LNCAP (cell line): ENCODE results near the gene VCL.

Experiments
- TF ChIP-seq, protein P1 (sequence below): fragments of 450-650 bp; IDR thresholded peaks from 2 replicates; pipeline ENCODE4 v1.5.1; 2017; ENCODE audit warnings: mild to moderate bottlenecking

Gene VCL

DNA sequence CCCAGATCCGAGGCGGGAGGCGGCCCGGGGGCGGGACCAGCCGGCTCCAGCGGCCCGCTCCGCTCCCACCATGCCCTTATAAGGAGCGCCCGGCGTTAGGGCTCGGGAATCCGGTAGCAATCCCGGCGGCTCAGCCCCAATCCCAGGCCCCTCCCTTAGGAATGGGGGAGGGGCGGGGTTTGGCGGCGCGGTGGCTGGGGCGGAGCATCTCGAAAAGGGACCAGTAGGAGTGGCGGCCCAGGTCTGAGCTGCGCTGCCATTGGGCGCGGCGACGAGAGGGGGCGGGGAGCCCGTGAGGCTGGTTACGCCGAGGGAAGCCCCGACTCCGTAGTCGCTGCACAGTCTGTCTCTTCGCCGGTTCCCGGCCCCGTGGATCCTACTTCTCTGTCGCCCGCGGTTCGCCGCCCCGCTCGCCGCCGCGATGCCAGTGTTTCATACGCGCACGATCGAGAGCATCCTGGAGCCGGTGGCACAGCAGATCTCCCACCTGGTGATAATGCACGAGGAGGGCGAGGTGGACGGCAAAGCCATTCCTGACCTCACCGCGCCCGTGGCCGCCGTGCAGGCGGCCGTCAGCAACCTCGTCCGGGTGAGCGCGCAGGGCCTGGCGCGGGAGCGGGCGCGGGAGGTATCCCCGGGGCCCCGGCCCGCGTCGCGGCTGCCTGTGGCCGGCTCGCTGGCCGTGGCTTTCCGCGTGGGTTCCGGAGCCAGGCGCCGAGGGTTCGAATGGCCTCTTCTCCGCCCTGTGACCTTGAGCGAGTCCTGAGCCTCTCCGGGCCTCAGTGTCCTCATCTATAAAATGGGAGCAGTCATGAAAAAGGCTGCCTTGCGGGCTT, at the start of gene VCL:
TSS of gene VCL (plus strand) at position 330 of the 836 bp plus-strand sequence. CDS start at position 422, 92 bp downstream.
- TF ChIP-seq, protein P1, sequence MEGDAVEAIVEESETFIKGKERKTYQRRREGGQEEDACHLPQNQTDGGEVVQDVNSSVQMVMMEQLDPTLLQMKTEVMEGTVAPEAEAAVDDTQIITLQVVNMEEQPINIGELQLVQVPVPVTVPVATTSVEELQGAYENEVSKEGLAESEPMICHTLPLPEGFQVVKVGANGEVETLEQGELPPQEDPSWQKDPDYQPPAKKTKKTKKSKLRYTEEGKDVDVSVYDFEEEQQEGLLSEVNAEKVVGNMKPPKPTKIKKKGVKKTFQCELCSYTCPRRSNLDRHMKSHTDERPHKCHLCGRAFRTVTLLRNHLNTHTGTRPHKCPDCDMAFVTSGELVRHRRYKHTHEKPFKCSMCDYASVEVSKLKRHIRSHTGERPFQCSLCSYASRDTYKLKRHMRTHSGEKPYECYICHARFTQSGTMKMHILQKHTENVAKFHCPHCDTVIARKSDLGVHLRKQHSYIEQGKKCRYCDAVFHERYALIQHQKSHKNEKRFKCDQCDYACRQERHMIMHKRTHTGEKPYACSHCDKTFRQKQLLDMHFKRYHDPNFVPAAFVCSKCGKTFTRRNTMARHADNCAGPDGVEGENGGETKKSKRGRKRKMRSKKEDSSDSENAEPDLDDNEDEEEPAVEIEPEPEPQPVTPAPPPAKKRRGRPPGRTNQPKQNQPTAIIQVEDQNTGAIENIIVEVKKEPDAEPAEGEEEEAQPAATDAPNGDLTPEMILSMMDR = no peak

DNA sequence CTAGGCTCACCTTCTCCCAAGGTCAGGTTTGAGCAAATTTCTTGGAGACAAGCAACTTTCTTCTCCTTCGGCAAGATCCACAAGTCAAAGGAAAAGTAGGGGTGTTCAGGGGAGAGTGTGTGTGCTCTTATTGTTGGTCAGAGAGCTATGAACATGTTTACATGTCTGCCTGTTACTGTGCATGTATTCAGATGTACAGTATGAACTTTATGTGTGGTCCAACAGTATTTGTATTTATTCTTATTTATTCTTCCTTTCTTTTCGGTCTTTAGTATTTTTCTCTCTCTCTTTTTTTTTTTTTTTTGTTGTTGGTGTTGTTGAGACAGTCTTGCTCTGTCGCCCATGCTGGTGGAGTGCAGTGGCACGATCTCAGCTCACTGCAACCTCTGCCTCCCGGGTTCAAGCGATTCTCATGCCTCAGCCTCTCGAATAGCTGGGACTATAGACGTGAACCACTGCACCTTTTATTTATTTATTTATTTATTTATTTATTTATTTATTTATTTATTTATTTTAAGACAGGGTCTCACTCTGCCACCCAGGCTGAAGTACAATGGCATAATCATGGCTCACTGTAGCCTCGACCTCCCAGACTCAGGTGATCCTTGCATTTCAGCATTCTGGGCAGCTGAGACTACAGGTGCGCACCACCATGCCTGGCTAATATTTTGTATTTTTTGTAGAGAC, 48.8 kb upstream of the VCL start:
- TF ChIP-seq, protein P1 = no peak

DNA sequence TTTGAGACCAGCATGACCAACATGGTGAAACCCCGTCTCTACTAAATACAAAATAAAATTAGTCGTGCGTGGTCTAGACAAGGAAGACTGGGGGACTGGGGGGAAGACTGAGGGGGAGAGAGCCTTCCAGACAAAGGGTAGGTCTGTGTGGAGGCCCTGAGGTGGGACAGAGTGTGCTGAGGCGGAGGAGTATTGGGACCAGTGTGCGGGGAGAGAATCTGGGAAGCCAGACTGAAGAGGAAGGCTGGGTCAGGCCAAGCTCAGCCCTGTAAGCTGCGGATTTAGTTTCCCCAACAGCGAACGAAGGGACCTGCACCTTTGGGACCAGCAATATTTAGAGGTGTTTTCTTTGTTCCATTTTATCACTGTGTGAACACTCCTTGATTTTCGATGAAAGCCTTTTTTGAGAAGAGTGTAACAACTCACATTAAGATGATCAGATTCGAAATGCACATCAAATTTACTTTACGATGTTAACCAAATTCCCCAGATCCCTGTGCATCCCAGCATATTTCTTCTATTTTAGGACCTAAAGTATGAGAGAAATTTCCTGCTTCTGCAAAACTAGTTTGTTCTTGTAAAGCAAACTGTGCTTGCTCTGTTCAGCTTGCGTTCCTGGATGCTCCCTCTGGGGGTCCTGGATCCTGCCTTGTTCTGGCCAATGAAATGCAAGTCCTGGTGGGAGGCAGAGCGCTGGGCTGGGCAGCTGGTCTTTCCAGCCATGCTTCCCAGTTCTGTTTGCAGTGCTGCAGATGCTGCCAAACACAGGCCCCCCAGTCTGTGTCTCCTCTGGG, 47.6 kb upstream of the VCL start:
- TF ChIP-seq, protein P1 = no peak

DNA sequence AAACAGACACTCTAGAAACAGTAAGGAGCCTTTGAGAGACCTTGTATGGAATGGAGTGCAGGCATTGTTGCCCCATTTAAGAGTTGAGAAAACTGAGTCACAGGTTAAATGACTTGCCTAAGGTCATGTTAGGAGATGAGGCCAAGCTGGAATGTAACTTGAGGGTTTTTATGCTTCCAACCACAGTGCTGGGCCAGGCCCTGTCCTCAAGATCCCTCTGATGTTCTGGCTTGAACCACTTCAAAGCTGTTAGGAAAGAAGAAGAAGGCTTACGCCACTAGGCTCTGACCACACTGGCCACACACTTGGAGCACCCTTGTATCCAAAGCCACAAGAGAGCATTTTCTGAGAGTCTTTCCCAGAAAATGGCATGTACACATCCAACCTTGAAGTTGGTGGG, 44.3 kb upstream of the VCL start:
- TF ChIP-seq, protein P1 = no peak

DNA sequence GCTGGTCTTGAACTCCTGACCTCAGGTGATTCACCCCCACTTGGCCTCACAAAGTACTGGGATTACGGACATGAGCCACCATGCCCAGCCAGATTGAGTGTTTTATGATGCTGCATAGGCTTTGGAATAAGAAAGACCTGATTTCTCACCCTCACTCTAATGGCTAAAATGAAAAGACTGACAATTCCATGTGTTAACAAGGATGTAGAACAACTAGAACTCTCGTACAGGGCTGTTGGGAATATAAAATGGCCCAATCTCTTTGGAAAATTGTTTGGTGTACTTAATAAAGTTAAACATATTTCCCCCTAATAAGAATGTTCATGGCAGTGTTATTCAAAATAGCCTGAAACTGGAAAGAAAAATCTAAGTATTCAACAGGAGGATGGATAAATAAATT, 43.2 kb upstream of the VCL start:
- TF ChIP-seq, protein P1 = no peak

DNA sequence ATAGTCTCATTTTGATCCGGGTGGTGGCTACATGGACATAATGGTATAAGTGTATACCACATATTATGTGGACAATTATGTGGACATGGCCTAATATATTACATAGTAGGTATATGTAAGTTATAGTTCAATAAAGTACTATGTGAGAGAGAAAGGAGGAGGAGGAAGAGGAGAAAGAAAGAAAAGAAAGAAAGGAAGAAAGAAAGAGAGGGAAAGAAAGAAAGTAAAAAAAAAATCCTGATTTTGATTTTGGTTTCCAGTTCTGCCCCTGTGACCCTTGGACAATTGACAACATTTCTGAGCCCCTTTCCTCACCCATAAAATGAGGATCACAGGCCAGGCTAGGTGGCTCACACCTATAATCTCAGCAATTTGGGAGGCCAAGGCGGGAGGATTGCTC, 42.2 kb upstream of the VCL start:
- TF ChIP-seq, protein P1 = no peak
